Endothelial cell of umbilical vein (primary cell): ENCODE measurements around the gene CTSA. TPM values are rescaled to one million over a fixed set of nuclear protein-coding genes. Genes with fewer than 3 reads are reported as not detected.

Source experiments
- BruUV-seq: library from RNA; stranded (reverse); fragments of 400-500 nt; replicated peaks from 2 replicates; lab custom pipeline; 2021; lab: Mats Ljungman, UMichigan
- CTCF ChIA-PET: fragments of 300-600, 350-600 bp; sonication (Branson Sonifier 250); formaldehyde crosslinking; loops from one replicate; lab custom pipeline; 2021; ENCODE audit warnings: antibody characterized with exemption, inconsistent platforms; lab: Charles Lee
- POLR2A ChIA-PET: fragments of 300-600, 350-600 bp; sonication (Branson Sonifier 250); formaldehyde crosslinking; loops from one replicate; lab custom pipeline; 2021; ENCODE audit warnings: antibody characterized with exemption, inconsistent platforms; lab: Charles Lee
- DNase-seq: peaks from one replicate; pipeline ENCODE4 v3.0.0-alpha.2; 2011; ENCODE audit warnings: low read depth, low spot score
- FAIRE-seq: peaks from 2 replicates; lab custom pipeline; 2011; peaks lifted over from hg19 to GRCh38; lab: Jason Lieb, UNC
- H2AFZ ChIP-seq: 2 replicates; pipeline ENCODE4 v1.6.0; 2012; ENCODE audit warnings: low read depth, low read length, control low read depth, inconsistent platforms
- H3K27ac ChIP-seq: 2 replicates; pipeline ENCODE4 v1.5.1; 2011; ENCODE audit warnings: low read depth, mild to moderate bottlenecking, control low read depth, low read length, moderate library complexity; ENCODE audit not compliant: insufficient read depth
- H3K27me3 ChIP-seq, 2 experiments: 2 replicates each; pipeline versions ENCODE4 v1.6.0 to v1.6.1; 2011; ENCODE audit warnings: low read length in 2 of 2, mixed read lengths in 1 of 2; ENCODE audit not compliant: control insufficient read depth in 2 of 2, insufficient read depth in 2 of 2
- H3K36me3 ChIP-seq, 2 experiments: 2 replicates in 1 of 2; 3 replicates in 1 of 2; pipeline ENCODE4 v1.5.1; 2011; ENCODE audit warnings: low read length in 2 of 2, mild to moderate bottlenecking in 1 of 2, moderate library complexity in 1 of 2; ENCODE audit not compliant: control insufficient read depth in 2 of 2, insufficient read depth in 2 of 2; ENCODE audit errors: extremely low read depth in 1 of 2
- H3K4me1 ChIP-seq: 3 replicates; pipeline ENCODE4 v1.5.1; 2011; ENCODE audit warnings: mild to moderate bottlenecking, low read length; ENCODE audit not compliant: control insufficient read depth, insufficient read depth; ENCODE audit errors: extremely low read depth
- H3K4me2 ChIP-seq: 2 replicates; pipeline ENCODE4 v1.6.1; 2011; ENCODE audit warnings: low read length, control low read depth, mixed read lengths; ENCODE audit not compliant: insufficient read depth
- H3K4me3 ChIP-seq, 3 experiments: fragments of 200-600 bp in 1 of 3; sonication (generic), shearing (Covaris generic) in 1 of 3; replicated peaks in 1 of 3; 2 replicates each; pipeline ENCODE4 v1.5.1; 2011 to 2016; ENCODE audit warnings: control low read depth in 3 of 3, low read length in 3 of 3, mild to moderate bottlenecking in 2 of 3, inconsistent platforms in 1 of 3, low read depth in 1 of 3, moderate library complexity in 1 of 3; ENCODE audit not compliant: insufficient read depth in 1 of 3
- H3K79me2 ChIP-seq: 2 replicates; pipeline ENCODE4 v1.6.0; 2012; ENCODE audit warnings: low read length, inconsistent platforms; ENCODE audit not compliant: control insufficient read depth, insufficient read depth
- H3K9ac ChIP-seq: replicated peaks from 2 replicates; pipeline ENCODE3; 2011; ENCODE audit warnings: low read length, control low read depth; ENCODE audit not compliant: insufficient read depth; ENCODE audit errors: extremely low read depth
- H3K9me1 ChIP-seq: replicated peaks from 3 replicates; pipeline ENCODE4 v1.6.0; 2011; ENCODE audit warnings: mild to moderate bottlenecking, low read length; ENCODE audit not compliant: control insufficient read depth, insufficient read depth; ENCODE audit errors: extremely low read depth
- H3K9me3 ChIP-seq: replicated peaks from 2 replicates; pipeline ENCODE4 v1.5.1; 2012; ENCODE audit warnings: low read length, inconsistent platforms; ENCODE audit not compliant: control insufficient read depth, insufficient read depth
- H4K20me1 ChIP-seq: replicated peaks from 2 replicates; pipeline ENCODE3; 2011; ENCODE audit warnings: mild to moderate bottlenecking, low read length; ENCODE audit not compliant: control insufficient read depth, insufficient read depth; ENCODE audit errors: extremely low read depth
- CTCF ChIP-seq, 2 donors: IDR thresholded peaks; 1 replicate in 1 of 2; 2 replicates in 1 of 2; pipeline ENCODE4 v1.5.1; 2011; ENCODE audit warnings: low read length in 2 of 2, mild to moderate bottlenecking in 2 of 2, moderate library complexity in 2 of 2, control low read depth in 1 of 2, inconsistent platforms in 1 of 2, low read depth in 1 of 2; ENCODE audit not compliant: insufficient read depth in 1 of 2; ENCODE audit errors: extremely low read depth in 1 of 2
- EZH2 ChIP-seq: IDR thresholded peaks from 2 replicates; pipeline ENCODE4 v1.6.1; 2012; ENCODE audit warnings: borderline replicate concordance, low read depth, mild to moderate bottlenecking, moderate library complexity, low read length, inconsistent platforms; ENCODE audit not compliant: severe bottlenecking
- FOS ChIP-seq: IDR thresholded peaks from 2 replicates; pipeline ENCODE4 v1.6.1; 2011; ENCODE audit warnings: mild to moderate bottlenecking, low read length, moderate library complexity, borderline replicate concordance; ENCODE audit not compliant: insufficient read depth
- GATA2 ChIP-seq: IDR thresholded peaks from 2 replicates; pipeline ENCODE4 v1.7.0; 2011; ENCODE audit warnings: low read depth, mild to moderate bottlenecking, moderate library complexity, mixed read lengths, low read length; ENCODE audit not compliant: insufficient read length, insufficient read depth
- JUN ChIP-seq: IDR thresholded peaks from 2 replicates; pipeline ENCODE4 v1.6.1; 2011; ENCODE audit warnings: borderline replicate concordance, low read depth; ENCODE audit not compliant: insufficient read length, insufficient read depth
- MAX ChIP-seq: IDR thresholded peaks from 2 replicates; pipeline ENCODE4 v1.6.1; 2011; ENCODE audit not compliant: insufficient read depth, insufficient read length
- MYC ChIP-seq: IDR thresholded peaks from one replicate; pipeline ENCODE4 v1.6.1; 2011; ENCODE audit warnings: mild to moderate bottlenecking, low read depth, low read length
- POLR2A ChIP-seq: IDR thresholded peaks from 2 replicates; pipeline ENCODE4 v1.6.1; 2012; ENCODE audit warnings: low read depth, mild to moderate bottlenecking, control low read depth, low read length
- POLR2AphosphoS5 ChIP-seq: IDR thresholded peaks from 2 replicates; pipeline ENCODE4 v1.6.1; 2012; ENCODE audit warnings: low read depth, mild to moderate bottlenecking, control low read depth, low read length, moderate library complexity; ENCODE audit not compliant: insufficient read depth
- dilution Hi-C: fragments of 300-500 bp; cut with MboI; formaldehyde crosslinking; loops from one replicate; pipeline ENCODE4 v1.15.0; 2019; ENCODE audit warnings: low sequenced_read_pairs; ENCODE audit not compliant: extremely low pct_ligation_motif_present
- intact Hi-C: fragments of 100-400 bp; cut with micrococcal nuclease; formaldehyde crosslinking; loops from one replicate; pipeline ENCODE4 v1.10.0; 2022
- polyA plus RNA-seq, 4 experiments: library from polyadenylated mRNA; depleted of rRNA in 3 of 4; stranded (reverse) in 3 of 4; unstranded in 1 of 4; fragments of >200 nt; gene quantifications; 2 replicates each; pipeline versions ENCODE4 v1.2.1 to v1.2.3, GENCODE V29; 2011 to 2012; ENCODE audit warnings: missing spikeins in 1 of 4
- total RNA-seq: library from RNA; stranded (reverse); gene quantifications from 2 replicates; pipeline ENCODE4 v1.2.3, GENCODE V29; 2021

Gene CTSA
- total and polyA plus RNA-seq, 2 donors (not counting 3 experiments of a cell fraction or from before 2014, with no cell fraction given) = 169 to 409 TPM

GRCh38 chr20:45920462-45921336 is 29.6 kb downstream of the CTSA start:
- Histone ChIP-seq H3K27ac (peak overlapping the region; percentile 16), H3K9me1 (no peaks in the 10 kb centered on the region), H3K9me3 (no peaks in the 10 kb centered on the region), H3K36me3 (no peaks in the 10 kb centered on the region), H3K9ac (no peak overlapping the region), H2AFZ (peak overlapping the region; percentile 28), H3K4me1 (peaks cover 25% of the 10 kb centered on the region), H4K20me1 (no peaks in the 10 kb centered on the region), H3K27me3 (no peaks in the 10 kb centered on the region), H3K79me2 (no peaks in the 10 kb centered on the region), H3K4me2 (no peak overlapping the region), H3K4me3 (no peak overlapping the region)
- FAIRE-seq = no peak
- intact Hi-C loops = no loop called here
- TF ChIP-seq POLR2AphosphoS5 (no peak), MYC (no peak), MAX (no peak)
- dilution Hi-C loops = no loop called here
- no peak for DNase-seq
- ChIA-PET CTCF (interaction anchor here (0.8 to 2.8 kb wide), 7 partner anchors 10 to 97 kb away, joined by 3 to 19 read pairs (median 3); partner anchors contain the start of genes PCIF1 and ZSWIM1), POLR2A (interaction anchor here (0.6 to 2.5 kb wide), 2 partner anchors 14 to 1192 kb away, joined by 8 to 20 read pairs; partner anchors contain the start of gene PCIF1)
- BruUV-seq = no TSS peak

- CTCF ChIA-PET = interaction anchor here (1.1 to 1.5 kb wide), 2 partner anchors 13 to 48 kb away, joined by 4 to 5 read pairs; partner anchors contain the start of gene PCIF1
- H3K4me3 ChIP-seq = no peak overlapping the region
- H3K9ac ChIP-seq = no peak overlapping the region
- no peaks in the 10 kb centered on the region for H3K36me3 ChIP-seq
- dilution Hi-C loops (no loop called here), intact Hi-C loops (no loop called here)
- TF ChIP-seq CTCF (IDR thresholded peaks at IDR 0.05; ENCODE audit: extremely low read depth in 1 of 2, insufficient read depth in 1 of 2, low read depth in 1 of 2, low read length in 2 of 2) = no peak
- TF ChIP-seq JUN = no peak
- no peak for TF ChIP-seq GATA2
- TF ChIP-seq POLR2AphosphoS5 = no peak
- TF ChIP-seq POLR2A = no peak
- no peak for TF ChIP-seq MYC
- no peak for TF ChIP-seq FOS
- TF ChIP-seq MAX = no peak
- TF ChIP-seq EZH2 = no peak
- no peak overlapping the region for H3K4me2 ChIP-seq
- peaks cover 25% of the 10 kb centered on the region for H3K4me1 ChIP-seq
- no peaks in the 10 kb centered on the region for H4K20me1 ChIP-seq
- FAIRE-seq (no peak), DNase-seq (no peak)
- H3K9me3 ChIP-seq = no peaks in the 10 kb centered on the region
- H3K79me2 ChIP-seq = no peaks in the 10 kb centered on the region
- H3K27ac ChIP-seq = no peak overlapping the region
- no TSS peak for BruUV-seq
- no peaks in the 10 kb centered on the region for H3K27me3 ChIP-seq
- H2AFZ ChIP-seq = no peak overlapping the region
- no peaks in the 10 kb centered on the region for H3K9me1 ChIP-seq
- POLR2A ChIA-PET = interaction anchor here (0.5 to 2.5 kb wide), 2 partner anchors 13 to 1349 kb away, joined by 4 to 20 read pairs; partner anchors contain the start of gene PCIF1
Observed at GRCh38 chr20:45921337-45922189, 30.4 kb downstream of the CTSA start.
